ENCODE data around the gene MAP3K13. TPM values are rescaled to one million over a fixed set of nuclear protein-coding genes. Genes with fewer than 3 reads are reported as not detected.

MAP3K13 gene
- total RNA-seq, 1 experiment from 2014 or later = 10.6 TPM

DNA sequence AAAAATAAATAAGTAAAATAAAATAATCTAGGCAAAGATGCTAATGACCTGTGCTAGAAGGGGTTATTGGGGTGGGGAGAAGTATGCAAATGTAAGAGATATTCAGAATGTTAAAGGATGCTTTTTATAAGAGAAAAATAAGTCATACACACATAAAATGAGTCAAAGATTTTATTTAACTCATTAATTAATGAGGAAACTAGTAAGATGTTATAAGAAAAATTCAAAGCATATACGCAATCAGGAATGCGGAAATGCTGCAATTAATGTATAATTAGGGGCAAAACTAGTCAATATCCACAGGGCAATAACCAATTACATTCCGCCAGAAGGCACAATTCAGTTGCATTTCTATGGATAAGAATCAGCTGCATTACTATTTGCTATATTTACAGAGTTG is 30.1 kb downstream of the MAP3K13 start:
- Histone ChIP-seq H3K56ac (ENCODE audit: insufficient read length, low read depth, low read length) (no peak overlapping the region), H3K18ac (ENCODE audit: insufficient read length, low read depth, low read length) (no peak overlapping the region), H4K8ac (replicated peaks; ENCODE audit: insufficient read length, low read depth, low read length) (no peak overlapping the region), H3K23ac (ENCODE audit: insufficient read length, low read depth, low read length) (no peak overlapping the region), H3K9ac (ENCODE audit: extremely low read depth, insufficient read length, low read length) (no peak overlapping the region), H2BK15ac (ENCODE audit: low read depth, low read length) (no peak overlapping the region), H3K23me2 (ENCODE audit: insufficient read length, low read depth, low read length, poor library complexity, severe bottlenecking) (no peaks in the 10 kb centered on the region), H2AK5ac (ENCODE audit: insufficient read length, low read length) (no peak overlapping the region), H2BK12ac (ENCODE audit: insufficient read length, low read depth, low read length) (no peak overlapping the region), H2BK20ac (ENCODE audit: low read depth, low read length, poor library complexity, severe bottlenecking) (no peak overlapping the region), H4K5ac (ENCODE audit: insufficient read length, low read depth, low read length) (no peak overlapping the region), H3K9me3 (ENCODE audit: control insufficient read depth, low read depth, low read length) (no peaks in the 10 kb centered on the region), H2AFZ (ENCODE audit: low read length) (no peak overlapping the region), H3K79me2 (ENCODE audit: insufficient read depth, low read length) (no peaks in the 10 kb centered on the region), H4K91ac (ENCODE audit: insufficient read length, low read depth, low read length) (no peak overlapping the region), H3K79me1 (ENCODE audit: insufficient read depth, low read depth, low read length, poor library complexity, severe bottlenecking) (no peaks in the 10 kb centered on the region), H3K14ac (ENCODE audit: insufficient read depth, low read length) (no peak overlapping the region), H3K4me2 (ENCODE audit: insufficient read depth, insufficient read length, low read length) (no peak overlapping the region), H4K20me1 (ENCODE audit: control insufficient read depth, insufficient read depth, insufficient read length) (no peaks in the 10 kb centered on the region), H2BK120ac (ENCODE audit: low read depth, low read length, poor library complexity, severe bottlenecking) (no peak overlapping the region), H3K27me3 (ENCODE audit: insufficient read depth, low read length) (no peaks in the 10 kb centered on the region), H3K4ac (ENCODE audit: low read depth, low read length) (no peak overlapping the region), H3T11ph (ENCODE audit: low read length) (no peak overlapping the region), H2BK5ac (ENCODE audit: insufficient read length, low read length) (no peak overlapping the region), H3K27ac (ENCODE audit: insufficient read length, low read depth, low read length) (no peak overlapping the region), H3K4me1 (ENCODE audit: insufficient read depth, low read length) (no peaks in the 10 kb centered on the region)
- Mint-ChIP-seq H3K27ac (no peak overlapping the region), H3K9me3 (no peaks in the 10 kb centered on the region), H3K4me3 (no peak overlapping the region), H3K4me1 (no peaks in the 10 kb centered on the region), H3K27me3 (ENCODE audit: low read depth) (peaks cover 7% of the 10 kb centered on the region), H3K36me3 (ENCODE audit: insufficient read depth in 1 of 3, low read depth in 3 of 3) (no peaks in the 10 kb centered on the region)
- TF ChIP-seq, protein P1, sequence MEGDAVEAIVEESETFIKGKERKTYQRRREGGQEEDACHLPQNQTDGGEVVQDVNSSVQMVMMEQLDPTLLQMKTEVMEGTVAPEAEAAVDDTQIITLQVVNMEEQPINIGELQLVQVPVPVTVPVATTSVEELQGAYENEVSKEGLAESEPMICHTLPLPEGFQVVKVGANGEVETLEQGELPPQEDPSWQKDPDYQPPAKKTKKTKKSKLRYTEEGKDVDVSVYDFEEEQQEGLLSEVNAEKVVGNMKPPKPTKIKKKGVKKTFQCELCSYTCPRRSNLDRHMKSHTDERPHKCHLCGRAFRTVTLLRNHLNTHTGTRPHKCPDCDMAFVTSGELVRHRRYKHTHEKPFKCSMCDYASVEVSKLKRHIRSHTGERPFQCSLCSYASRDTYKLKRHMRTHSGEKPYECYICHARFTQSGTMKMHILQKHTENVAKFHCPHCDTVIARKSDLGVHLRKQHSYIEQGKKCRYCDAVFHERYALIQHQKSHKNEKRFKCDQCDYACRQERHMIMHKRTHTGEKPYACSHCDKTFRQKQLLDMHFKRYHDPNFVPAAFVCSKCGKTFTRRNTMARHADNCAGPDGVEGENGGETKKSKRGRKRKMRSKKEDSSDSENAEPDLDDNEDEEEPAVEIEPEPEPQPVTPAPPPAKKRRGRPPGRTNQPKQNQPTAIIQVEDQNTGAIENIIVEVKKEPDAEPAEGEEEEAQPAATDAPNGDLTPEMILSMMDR (conservative IDR thresholded peaks at IDR 0.05) = no peak
- no CpG with 5 or more reads among the region's 3 CpGs for WGBS (ENCODE audit: extremely low coverage, insufficient read length, low lambda C conversion rate)
- no peak for DNase-seq

All from H9 (cell line).